Measurements from ENCODE around the gene ALOX12B.
"Not testable (repeated sequence)": the region's sequence is repeated elsewhere in the genome, so short reads cannot be mapped to it uniquely, and the experiment has no call there.

Gene ALOX12B

DNA sequence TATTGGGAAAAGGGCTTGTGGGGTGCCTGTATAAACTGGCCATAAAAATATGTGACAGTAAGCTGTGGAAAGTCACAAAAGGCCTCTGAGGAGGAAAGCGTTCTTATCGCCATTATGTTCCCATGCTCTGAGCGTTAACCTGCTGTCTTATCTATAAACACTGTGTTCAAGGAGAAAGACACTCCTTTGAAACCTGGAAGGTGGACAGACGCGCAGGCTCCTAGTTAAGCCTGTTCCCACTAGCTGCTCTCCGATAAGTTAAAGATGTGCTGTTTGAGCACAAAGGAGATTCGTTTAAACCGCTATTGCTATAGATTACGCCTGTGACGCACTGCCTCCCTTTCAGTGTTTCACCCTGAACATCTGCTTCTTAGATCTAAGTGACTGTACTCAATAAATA lies 5.2 kb downstream of the ALOX12B start:
- DNase-seq (ENCODE audit: low spot score) = no peak

DNA sequence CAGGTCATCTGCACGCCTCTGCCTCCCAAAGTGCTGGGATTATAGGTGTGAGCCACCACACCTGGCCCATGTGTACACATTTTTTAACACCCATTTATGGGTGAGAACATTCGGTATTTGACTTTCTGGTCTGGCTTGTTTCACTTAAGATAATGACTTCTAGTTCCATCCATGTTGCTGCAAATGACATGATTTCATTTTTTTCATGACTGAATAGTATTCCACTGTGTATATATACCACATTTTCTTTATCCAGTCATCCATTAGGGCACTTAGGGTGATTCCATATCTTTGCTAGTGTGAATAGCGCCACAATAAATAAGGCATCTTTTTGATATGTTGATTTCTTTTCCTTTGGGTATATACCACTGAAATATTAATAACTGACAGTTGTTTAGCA lies 5.6 kb downstream of the ALOX12B start:
- DNase-seq (ENCODE audit: low spot score) = no peak

DNA sequence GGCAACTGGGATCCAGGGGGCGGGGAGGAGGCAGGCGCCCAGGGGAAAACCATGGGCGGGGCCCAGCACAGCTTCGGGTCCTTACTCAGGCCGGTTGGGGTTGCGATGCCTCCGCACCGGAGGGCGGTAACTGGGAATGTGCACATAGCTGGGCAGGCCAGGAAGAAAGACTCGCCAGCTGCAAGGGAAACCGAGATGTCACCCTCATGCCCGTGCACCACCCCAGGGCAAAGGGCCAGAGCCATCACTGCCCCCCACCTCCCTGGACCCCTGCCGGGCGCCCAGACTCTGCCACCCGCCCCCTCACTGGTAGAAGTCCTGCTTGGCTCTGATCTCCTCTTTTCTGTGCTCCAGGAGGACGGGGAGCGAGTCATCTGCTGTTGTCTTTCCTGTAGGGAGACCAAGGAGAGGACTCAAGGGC lies 6.7 kb downstream of the ALOX12B start:
- no peak for DNase-seq (ENCODE audit: low spot score)

DNA sequence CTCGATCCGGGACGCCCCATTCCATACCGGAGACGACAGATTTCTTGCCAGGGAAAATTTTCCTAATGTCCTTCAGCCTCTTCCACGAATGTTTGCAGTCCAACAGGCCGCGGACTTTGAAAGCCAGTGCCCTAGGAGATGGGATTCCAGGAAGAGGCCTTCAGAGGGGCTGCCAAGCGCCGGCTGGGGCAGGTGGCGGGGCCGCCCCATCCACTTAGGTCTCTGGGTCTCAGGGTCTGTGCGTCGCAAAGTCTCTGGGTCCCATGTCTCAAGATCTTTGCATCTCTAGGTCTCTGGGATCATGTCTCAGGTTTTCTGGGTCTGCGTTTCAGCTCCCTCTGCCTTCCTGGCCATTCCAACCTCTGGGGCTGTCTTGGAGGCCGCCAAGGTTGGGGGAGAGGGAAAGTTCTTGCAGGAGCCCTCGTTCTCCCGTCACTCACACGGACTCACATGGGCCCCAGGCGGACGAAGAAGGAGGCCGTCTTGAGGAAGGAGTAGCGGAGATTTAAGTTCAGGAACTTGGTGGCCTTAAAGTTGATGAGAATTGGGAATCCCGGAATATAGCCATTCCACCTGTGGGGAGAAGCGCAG lies 7.2 kb downstream of the ALOX12B start:
- DNase-seq (ENCODE audit: low spot score) = no peak

DNA sequence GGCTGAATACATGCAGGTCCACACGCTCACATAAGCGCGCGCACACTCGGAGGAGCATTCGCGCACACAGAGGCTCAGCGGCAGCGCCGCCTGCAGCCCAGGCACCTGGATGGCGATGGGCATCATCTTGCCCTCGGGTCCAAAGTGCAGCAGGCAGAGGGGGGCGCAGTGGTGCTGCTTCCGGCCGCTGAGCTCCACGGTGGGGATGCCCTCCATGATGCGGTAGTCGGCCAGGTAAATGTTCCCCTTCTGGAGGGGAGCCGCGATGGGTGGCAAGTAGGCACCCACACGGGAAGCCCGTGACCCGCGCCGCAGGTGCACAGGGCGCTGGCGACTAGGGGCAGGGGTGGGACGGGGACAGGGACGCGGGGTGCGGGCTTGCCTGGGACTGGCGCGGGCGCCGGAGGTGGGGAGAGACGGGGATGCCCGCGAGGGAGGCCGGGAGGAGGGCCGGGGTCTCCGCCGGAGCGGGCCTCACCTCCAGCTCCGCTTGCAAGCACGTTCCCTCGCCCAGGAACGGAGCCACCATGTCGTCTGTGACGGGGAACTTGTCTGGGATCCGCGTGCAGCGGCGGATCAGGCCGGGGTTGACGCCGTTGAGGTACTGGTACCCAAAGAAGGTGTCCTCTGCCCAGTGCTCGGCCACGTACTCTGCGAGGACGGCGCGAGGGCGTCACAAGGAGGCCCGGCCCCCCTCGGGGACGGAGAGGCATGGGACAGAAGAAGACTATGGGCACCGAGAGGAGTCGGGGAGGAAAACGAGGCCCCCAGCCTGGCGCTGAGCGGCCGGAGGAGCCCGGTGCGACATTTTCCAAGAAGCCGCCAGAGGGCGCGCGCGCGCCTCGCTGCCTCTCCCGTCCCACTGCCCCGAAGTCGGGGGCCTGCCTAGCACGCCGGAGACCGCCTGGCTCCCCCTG lies 8.0 kb downstream of the ALOX12B start:
- peak; percentile 92 for DNase-seq (ENCODE audit: low spot score)

DNA sequence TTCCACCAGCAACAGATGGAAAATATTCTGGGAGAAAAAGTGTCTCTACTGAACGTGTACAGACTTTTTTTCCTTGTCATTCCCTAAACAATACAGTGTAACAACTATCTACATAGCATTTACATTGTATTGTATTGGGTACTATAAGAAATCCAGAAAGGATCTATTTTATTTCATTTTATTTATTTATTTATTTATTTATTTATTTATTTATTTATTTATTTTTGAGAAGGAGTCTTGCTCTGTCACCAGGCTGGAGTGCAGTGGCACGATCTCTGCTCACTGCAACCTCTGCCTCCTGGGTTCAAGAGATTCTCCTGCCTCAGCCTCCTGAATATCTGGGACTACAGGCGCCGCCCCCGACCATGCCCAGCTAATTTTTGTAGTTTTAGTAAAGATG lies 9.6 kb downstream of the ALOX12B start:
- not testable (repeated sequence) for DNase-seq (ENCODE audit: low spot score)

DNA sequence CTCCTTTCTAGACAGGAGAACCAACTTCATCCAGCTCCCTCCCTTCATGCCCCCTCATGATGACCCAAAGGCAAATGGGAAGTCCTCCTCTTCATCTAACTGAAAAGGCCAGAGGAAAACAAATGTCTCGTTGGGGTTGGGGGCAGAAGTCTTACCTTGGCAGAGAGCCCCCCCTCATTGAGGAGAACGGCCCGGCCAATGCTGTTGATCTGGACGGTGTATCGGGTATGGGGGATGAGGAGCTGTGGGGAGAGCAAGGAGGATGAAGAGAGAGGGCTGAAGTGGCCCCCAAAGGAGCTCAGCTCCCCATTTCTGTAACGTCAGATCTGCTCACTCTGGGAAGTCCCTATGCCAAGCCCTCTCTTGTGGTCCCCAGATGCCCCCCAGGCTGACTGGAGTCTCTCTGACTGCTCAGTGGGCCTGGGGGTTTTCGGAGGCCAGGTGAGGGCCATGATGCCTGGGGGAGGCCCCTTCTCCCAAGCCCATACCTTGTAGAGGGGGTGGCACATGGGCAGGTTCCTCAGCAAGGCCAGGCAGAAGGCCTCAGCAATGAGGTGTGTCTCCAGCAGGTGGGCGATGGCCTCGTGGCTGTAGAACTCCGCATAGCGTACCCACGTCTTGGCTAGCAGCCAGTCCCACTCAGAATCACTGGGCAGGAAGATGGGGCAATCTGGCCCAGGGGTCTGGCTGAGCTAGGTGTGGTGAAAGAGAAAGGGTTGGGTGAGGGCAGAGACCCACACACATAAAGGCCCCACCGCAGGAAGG lies 10.8 kb downstream of the ALOX12B start:
- DNase-seq (ENCODE audit: low spot score) = no peak

DNA sequence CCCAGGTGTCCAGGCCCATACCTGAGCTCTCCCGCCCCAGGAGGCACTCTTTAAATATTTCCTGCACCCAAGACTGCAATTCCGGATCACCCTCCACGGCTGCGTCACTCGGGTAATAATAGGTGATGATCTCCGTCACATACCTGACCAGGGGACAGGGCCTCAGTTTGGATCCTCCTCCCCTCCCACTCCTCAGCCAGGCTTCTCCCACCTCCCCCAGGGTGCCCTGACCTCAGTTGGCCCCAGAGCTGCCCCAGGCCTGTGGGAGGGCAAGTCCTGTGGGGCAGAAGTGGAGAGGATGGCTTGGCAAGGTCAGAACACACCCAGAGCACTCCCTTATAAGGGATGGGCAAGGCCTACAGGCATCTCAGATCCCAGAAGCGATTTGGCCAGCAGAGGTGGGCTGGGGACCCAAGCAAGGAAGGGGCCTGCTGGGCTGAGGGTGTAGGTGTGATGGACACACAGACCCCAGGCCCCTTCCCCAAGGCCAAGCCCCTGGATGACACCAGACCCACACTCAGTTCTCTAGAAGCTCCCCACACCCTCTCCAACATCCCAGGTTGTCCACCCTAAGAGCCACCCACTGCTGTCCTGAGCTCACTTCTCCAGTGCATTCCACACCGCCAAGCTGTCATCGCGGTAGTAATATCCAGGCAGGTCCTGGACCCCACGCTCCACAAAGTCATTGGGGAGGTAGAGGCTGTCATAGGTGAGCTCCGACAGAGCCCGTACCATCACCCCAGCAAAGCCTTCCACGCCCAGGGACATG lies 11.8 kb downstream of the ALOX12B start:
- no peak for DNase-seq (ENCODE audit: low spot score)

DNA sequence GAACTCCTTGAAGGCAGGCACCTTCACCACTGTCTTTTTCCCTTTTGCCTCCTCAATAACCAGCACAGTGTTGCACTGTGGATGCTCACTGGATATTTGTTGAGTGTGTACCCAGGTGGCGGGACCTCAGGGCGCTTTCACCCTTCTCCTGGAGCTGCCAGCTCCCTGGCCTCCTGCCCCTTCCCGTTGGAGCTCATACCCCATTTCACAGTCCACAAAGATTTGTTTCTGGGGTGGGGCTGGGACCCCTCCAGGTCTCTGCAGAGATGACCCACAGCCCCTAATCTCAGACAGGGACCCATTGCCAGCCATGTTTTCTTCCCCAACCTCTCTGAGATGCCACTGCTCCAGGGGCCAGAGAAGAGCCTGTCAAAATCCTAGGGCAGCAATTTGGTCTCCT lies 12.4 kb downstream of the ALOX12B start:
- no peak for DNase-seq (ENCODE audit: low spot score)

DNA sequence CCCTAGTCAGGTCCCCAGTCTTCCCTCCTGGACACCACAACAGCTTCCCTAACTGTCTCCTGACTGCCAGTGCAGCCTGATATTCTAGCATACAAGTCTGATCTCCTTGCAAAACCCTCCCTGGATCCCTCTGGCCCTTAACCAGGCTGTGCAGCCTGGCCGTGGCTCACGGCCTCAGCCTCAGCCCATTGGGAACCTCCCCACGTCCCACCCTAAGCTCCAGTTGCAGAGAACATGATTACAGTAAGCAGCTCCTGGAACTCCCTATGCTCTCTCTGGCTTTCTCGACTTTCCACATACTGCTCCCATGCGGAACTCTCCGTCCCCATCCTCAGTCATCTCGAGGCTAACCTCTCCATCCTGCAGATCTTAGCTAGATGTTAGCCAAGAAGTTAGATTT lies 13.0 kb downstream of the ALOX12B start:
- DNase-seq (ENCODE audit: low spot score) = no peak

DNA sequence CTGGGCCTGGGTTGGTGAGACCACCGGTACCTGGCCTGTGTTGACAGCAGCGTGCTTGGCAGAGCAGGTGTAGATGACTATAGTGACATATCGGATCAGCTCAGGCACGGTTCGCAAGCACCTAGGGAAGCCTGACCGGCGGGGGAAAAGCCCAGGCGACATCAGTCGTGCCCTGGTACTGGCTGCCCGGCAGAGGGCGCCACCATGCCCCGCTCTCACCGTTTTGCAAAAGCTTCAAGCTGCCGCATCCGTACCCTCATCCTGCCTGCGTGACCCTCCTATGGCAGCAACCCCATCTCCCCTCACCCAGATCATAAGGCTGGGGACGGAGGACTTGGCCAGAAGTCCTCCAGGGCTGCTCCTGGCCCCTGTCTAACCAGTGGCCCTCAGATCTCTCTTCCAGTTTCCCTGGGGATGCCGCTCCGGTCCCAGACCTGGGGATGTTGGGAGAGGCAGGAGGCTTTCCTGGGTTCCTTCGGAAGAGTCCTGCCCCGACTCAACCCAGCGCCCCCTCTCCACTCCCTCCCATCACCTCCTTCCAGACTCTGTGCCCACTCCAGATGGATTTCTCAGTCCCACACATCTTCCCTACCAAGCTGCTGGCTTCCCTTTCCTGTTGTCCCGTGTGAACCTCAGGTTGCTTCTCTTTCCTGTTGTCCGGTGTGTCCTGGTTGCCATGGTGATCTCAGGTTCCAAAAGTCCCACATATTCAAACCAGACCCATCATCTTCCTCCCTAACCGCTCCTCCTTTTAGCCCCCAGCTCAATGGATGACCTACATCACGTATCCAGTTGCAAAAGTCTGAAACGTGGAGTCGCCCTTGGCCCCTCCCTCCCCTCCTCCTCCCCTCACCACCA lies 13.7 kb downstream of the ALOX12B start:
- DNase-seq (ENCODE audit: low spot score) = peak; percentile 87

DNA sequence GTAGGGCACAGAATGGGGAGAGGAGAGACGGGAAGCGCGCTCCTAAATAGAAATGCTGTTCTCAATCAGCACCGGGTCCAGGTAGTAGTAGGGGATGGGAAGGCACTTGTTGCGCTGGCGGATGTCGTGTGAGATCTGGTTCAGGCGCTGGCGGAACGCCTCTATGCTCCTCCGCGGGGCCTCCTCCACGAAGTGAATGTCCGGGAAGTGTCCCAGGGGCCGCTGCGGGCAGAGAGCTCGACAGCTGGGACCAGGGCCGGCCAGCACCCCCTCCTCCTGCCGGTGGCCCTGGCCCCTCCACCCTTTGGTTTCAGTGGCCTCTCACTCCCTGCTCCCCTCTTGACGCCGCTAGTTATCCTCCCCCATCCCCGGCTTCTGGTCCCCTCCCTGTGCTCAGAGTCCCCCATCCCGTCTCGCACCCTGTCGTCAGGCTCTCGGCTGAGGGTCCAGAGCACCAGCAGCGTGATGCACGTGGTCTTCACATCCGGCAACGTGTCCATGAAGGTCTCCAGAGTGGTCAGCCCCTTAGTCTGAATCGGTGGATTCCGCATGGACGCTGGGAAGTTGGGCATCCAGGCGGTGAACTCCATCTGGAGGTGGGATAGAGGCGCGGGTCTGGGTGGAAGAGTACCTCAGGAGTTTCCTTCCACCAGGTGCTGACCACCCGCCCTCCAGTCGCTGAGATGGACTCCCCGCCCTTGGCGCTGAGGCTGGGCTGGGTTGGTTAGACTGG lies 14.6 kb downstream of the ALOX12B start:
- DNase-seq (ENCODE audit: low spot score) = peak; percentile 45

DNA sequence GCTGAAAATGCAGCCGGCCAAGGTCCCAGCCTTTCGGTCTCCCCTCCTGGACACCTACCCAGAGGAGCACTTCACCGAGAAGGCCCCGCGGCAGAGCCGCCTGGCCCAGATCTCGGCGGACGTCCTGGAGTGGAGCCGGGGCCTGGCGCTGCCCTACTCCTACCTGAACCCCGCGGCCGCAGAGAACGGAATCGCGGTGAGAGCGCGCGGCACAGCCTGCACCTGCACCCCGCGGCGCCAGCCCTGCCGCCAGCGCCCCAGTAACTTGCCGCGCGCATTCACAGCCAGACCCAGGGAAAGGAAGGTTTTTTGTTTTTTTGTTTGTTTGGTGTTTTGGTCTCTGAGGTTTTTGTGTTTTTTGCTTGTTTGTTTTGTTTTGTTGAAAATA lies 15.2 kb downstream of the ALOX12B start:
- no peak for DNase-seq (ENCODE audit: low spot score)

DNA sequence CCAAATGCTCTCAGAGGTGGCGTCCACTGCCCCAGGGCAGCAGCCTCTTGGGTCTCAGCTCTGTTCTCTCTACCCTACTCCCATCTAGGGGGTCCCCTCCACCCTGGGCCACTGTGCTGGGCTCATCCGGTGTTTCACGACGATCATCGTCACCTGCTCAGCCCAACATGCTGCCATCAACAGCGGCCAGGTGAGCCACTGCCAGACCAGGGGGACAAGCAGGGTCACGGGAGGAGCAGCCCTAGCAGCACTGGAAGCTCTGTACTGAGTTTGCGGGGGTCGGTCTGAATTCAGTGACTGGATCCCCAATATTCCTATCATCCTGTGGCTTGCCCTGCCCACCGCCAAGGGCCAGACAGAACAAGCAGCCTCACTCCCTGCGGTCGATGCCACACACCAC lies 16.0 kb downstream of the ALOX12B start:
- no peak for DNase-seq (ENCODE audit: low spot score)

DNA sequence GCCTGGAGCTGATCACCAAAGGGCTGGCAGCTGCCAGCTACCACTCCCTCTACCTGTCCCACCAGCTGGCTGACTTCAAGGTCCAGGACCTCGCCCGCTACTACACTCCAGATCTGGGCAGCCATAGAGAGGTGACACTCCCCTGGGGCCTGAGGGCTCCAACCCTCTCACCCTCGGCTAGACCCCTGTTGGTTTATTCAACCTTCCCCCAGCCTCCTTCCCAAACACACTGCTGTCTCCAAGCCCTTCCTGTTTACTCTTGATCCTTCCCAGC lies 18.0 kb downstream of the ALOX12B start:
- DNase-seq (ENCODE audit: low spot score) = no peak

DNA sequence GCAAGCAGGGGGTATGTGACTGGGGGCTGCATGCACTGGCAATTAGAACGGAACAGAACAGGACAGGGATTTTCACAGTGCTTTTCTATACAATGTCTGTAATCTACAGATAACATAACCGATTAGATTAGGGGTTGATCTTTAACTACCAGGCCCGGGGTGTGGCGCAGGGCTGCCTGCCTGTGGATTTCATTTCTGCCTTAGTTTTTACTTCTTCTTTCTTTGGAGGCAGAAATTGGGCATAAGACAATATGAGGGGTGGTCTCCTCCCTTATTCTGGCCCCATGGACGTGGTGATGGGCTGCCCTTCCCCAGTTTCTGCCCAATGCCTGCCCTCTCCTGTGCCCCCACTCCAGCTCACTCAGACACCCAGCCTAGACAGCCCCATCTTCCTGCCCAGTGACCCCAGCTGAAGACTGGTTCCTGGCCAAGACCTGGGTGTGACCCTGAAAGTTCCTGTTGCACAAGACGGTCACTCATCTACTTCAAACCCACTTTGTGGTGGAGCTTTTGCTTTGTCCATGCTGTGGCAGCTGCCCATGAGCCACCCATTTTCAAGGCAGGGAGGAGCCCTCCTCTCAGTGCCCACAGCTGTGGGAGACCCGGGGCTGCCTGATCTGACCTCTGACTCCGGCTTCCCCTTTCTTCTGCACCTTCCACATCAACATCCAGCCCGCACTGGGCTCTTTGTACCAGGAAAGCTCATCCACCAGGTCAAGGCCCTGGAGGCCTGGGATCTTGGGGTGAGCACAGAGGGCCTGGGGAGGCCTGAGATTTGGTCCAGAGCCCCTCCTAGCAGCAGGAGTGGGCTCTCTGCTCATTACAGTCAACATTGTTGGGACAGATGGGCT lies 18.6 kb downstream of the ALOX12B start:
- no peak for DNase-seq (ENCODE audit: low spot score)

DNA sequence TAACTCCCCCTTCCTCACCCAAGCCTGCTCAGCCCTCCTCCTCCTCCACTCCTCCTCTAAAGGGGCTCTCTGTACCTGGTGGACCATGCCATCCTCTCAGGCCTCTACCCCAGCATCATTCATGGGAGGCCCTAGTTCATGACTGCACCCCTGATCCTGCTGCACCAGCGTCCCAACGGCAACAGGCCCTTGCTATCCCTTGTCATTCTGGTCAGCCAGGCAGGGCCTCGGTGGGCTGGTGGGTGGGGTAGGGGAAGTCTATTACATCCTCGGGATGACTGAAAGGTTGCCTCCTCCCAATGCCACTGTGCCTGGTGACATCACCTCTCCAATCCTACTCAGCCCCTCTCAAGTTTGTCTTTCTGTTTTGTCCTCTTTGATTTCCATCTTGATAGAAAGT lies 19.7 kb downstream of the ALOX12B start:
- DNase-seq (ENCODE audit: low spot score) = no peak

DNA sequence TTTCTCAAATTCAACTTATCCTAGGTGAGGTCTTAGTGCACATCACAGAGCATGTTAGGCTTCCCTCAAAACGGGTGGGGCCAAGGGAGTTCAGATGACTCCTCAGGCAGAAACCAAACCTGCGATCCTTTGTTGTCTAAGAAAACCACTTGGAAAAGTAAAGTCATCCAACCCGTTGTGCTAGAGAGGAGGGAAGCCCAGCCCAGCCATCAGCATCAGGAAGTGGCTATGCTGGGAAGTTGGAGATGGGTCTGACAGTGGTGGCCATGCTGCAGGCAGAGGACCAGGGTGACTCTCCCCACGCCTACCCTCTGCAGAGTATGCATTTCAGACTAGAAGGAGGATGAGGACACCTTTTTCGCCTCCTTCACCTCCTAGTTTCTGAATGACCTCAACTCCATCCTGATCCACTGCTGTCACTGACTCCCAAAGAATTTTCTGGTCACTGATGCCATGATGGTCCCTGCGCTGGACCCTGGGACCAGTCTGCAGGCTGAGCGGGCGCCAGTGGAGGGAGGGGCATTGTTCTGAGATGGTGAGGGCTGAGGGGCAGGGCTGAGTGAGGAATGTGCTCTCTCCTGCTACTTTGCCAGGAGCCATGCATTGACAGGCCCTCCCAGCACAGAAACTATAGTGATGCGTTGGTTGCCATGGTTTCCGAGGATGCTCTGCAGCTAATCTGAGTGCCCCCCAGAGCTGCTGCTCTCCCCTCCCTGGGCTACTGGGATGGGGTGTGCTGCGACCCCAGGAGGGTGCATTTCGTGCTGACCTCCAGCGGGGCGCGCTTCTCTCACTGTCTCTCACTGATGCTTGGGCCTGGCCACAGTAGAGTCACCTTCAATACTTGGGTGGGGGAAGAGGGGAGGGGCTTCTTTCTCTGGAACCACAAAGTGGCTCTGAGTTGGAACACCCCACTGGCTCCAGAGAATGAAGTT lies 20.4 kb downstream of the ALOX12B start:
- no peak for DNase-seq (ENCODE audit: low spot score)

DNA sequence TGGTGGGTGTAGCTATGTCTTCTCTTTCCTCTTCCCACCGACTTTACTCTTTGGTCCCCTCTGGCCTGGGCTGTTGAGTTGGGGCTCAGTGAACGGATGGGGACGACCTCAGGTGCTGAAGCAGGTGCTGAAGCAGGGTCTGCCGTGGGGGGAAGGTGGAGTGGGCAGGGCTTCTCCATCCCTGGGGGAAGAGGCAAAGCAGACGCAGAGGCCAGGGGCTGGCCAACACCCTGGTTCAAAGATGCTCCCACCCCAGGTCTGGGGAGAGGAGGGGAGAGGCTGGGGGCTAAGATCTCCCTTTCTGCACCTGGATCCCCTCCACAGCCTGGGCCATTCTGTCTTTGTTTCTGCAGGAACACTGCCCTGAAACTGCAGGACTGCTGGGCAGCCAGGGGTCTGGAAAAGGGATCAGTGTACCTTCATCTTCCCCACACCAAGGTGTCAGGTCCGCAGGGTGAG lies 22.9 kb downstream of the ALOX12B start:
- DNase-seq (ENCODE audit: low spot score) = no peak
